BLaER1 treated with 17β-estradiol and CSF1 and Interleukin-3, amounts not matched to agents 10 nM and 100 nM (cell line): ENCODE results near the gene MBD5.

Experiments
- H3K27ac ChIP-seq, 11 experiments: shearing (Covaris generic); formaldehyde crosslinking; 2 replicates each; pipeline ENCODE4 v1.8.1; 2022
- H3K27me3 ChIP-seq, 11 experiments: shearing (Covaris generic); formaldehyde crosslinking; 2 replicates each; pipeline ENCODE4 v1.8.1; 2022
- H3K36me3 ChIP-seq, 11 experiments: shearing (Covaris generic); formaldehyde crosslinking; 2 replicates each; pipeline ENCODE4 v1.8.1; 2022
- H3K4me1 ChIP-seq, 10 experiments: shearing (Covaris generic); formaldehyde crosslinking; 2 replicates each; pipeline ENCODE4 v1.8.1; 2022
- H3K4me2 ChIP-seq, 11 experiments: shearing (Covaris generic); formaldehyde crosslinking; 2 replicates each; pipeline ENCODE4 v1.8.1; 2022
- H3K4me3 ChIP-seq, 10 experiments: shearing (Covaris generic); formaldehyde crosslinking; 2 replicates each; pipeline ENCODE4 v1.8.1; 2022
- H3K9ac ChIP-seq, 11 experiments: shearing (Covaris generic); formaldehyde crosslinking; 2 replicates each; pipeline ENCODE4 v1.8.1; 2022
- H3K9me3 ChIP-seq, 11 experiments: shearing (Covaris generic); formaldehyde crosslinking; replicated peaks in 1 of 11; 2 replicates each; pipeline ENCODE4 v1.8.1; 2022
- H4K20me1 ChIP-seq, 11 experiments: shearing (Covaris generic); formaldehyde crosslinking; 2 replicates each; pipeline ENCODE4 v1.8.1; 2022
- Cebpa-rat ChIP-seq, 11 experiments: shearing (Covaris generic); IDR thresholded peaks; 2 replicates each; pipeline ENCODE4 v1.8.1; 2022

The MBD5 gene

DNA sequence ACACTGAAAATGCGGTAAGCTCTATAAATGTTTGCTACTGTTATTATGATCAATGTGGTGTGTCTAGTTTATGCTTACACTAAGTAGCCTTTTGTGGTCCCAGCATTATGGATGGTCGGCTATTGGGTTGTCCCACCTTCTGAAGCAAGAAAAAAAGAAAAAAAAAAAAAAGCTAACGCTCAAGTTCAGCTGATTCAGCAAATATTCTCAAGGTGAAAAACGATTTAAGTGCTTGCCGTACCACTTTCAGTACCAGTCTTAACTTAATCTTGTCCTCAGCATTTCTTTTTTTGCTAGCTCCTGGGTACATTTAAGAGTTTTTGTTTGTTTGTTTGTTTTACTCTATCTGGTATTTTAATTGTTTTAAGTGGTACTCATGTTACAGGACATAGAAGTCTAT lies 87.5 kb downstream of the MBD5 start:
- no peak overlapping the region for H3K4me2 ChIP-seq
- H3K9ac ChIP-seq: no peak overlapping the region
- peaks cover 0 to 5% (median 0%) of the 10 kb centered on the region in 11 experiments; a peak in 1 of 22 replicates for H3K9me3 ChIP-seq
- peaks cover 0 to 10% (median 0%) of the 10 kb centered on the region in 11 experiments; a peak in 3 of 22 replicates for H3K36me3 ChIP-seq
- H3K27me3 ChIP-seq: no peaks in the 10 kb centered on the region
- H3K27ac ChIP-seq: no peak overlapping the region
- 0 out of 22 replicates have a peak, but pooled peaks cover 0 to 4% (median 0%) of the 10 kb centered on the region in 11 experiments for H4K20me1 ChIP-seq
- no peak overlapping the region for H3K4me3 ChIP-seq
- H3K4me1 ChIP-seq: peaks cover 0 to 6% (median 0%) of the 10 kb centered on the region in 10 experiments; a peak in 2 of 20 replicates
- TF ChIP-seq Cebpa-rat (IDR thresholded peaks at IDR 0.05): no peak

DNA sequence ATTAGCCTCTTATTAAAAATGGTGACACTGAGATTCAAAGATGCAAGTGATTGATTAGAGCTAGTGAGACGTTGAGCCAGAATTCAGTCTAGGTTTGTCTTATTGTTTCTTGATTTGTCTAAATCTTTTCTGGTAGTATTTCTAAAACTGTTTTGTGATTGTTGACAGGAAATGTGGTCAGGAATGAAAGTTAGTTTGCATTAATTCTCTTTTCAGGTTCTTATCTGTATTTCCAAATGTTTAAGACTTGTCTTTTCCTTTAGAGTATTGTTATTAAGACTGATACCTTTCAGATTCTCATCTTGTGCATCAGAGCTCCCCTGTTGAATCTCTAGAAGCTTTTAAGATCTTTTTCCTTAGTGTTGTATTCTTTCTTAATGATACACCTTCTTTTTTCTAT lies 89.3 kb downstream of the MBD5 start:
- Histone ChIP-seq H3K4me1 (peaks cover 0 to 6% (median 0%) of the 10 kb centered on the region in 10 experiments; a peak in 2 of 20 replicates), H3K4me2 (no peak overlapping the region), H3K4me3 (no peak overlapping the region), H4K20me1 (0 out of 22 replicates have a peak, but pooled peaks cover 0 to 4% (median 0%) of the 10 kb centered on the region in 11 experiments), H3K36me3 (peaks cover 0 to 10% (median 0%) of the 10 kb centered on the region in 11 experiments; a peak in 3 of 22 replicates), H3K27me3 (no peaks in the 10 kb centered on the region), H3K9ac (no peak overlapping the region), H3K9me3 (peaks cover 0 to 5% (median 0%) of the 10 kb centered on the region in 11 experiments; a peak in 1 of 22 replicates), H3K27ac (no peak overlapping the region)
- TF ChIP-seq Cebpa-rat (IDR thresholded peaks at IDR 0.05): no peak

DNA sequence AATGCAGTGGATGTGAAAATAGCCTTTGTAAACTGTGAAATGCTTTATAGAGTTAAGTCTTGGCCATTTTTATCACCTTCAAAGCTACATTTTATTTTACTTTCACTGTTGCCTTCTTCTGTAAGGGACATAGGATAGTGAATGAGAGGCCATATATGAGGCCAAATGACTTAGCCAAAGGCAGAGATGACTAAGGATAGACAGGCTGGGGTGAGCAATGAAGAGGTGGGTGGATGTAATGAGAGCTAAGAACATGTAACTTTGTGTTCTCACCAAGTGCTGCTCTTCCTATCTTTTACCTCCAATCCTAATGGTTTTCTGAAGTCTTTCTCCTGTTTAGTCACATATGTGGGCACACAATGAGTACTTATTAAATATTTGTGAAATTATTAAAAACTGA lies 101.9 kb downstream of the MBD5 start:
- Histone ChIP-seq H3K4me2 (no peak overlapping the region), H3K4me1 (no peaks in the 10 kb centered on the region), H3K9me3 (no peaks in the 10 kb centered on the region; a peak in 1 of 22 replicates), H3K4me3 (no peak overlapping the region), H3K36me3 (peaks cover 0 to 9% (median 4%) of the 10 kb centered on the region in 11 experiments; a peak in 9 of 22 replicates), H3K9ac (no peak overlapping the region), H3K27ac (no peak overlapping the region), H3K27me3 (no peaks in the 10 kb centered on the region), H4K20me1 (no peaks in the 10 kb centered on the region; a peak in 1 of 22 replicates)
- no peak for TF ChIP-seq Cebpa-rat (IDR thresholded peaks at IDR 0.05)

DNA sequence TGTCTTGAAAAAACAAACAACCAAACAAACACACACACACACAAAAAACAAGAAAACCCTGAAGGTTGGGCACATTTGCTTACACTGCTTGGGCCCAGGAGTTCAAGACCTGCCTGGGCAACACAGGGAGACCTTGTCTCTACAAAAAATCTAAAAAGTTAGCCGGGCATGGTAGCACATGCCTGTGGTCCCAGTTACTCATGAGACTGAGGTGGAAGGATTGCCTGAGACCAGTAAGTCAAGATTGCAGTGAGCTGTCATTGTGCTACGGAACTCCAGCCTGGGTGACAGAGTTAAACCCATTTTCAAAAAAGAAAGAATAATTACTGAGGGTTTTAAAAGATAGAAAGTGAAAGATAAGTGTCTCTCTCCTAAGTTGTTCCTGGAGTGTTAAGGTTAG lies 103.4 kb downstream of the MBD5 start:
- Histone ChIP-seq H3K4me3 (no peak overlapping the region), H3K27me3 (no peaks in the 10 kb centered on the region), H3K9me3 (no peaks in the 10 kb centered on the region), H3K4me1 (no peaks in the 10 kb centered on the region), H3K9ac (no peak overlapping the region), H4K20me1 (no peaks in the 10 kb centered on the region; a peak in 1 of 22 replicates), H3K36me3 (peaks cover 0 to 7% (median 4%) of the 10 kb centered on the region in 11 experiments; a peak in 9 of 22 replicates), H3K27ac (no peak overlapping the region), H3K4me2 (no peak overlapping the region)
- no peak for TF ChIP-seq Cebpa-rat (IDR thresholded peaks at IDR 0.05)

GRCh38 chr2:148130581-148130980 lies 109.7 kb downstream of the MBD5 start:
- Histone ChIP-seq H3K9me3 (no peaks in the 10 kb centered on the region), H3K27me3 (no peaks in the 10 kb centered on the region), H3K27ac (no peak overlapping the region), H3K4me3 (no peak overlapping the region), H3K4me1 (no peaks in the 10 kb centered on the region), H4K20me1 (peaks cover 0 to 5% (median 0%) of the 10 kb centered on the region in 11 experiments; a peak in 4 of 22 replicates), H3K36me3 (peaks cover 0 to 7% (median 0%) of the 10 kb centered on the region in 11 experiments; a peak in 6 of 22 replicates), H3K4me2 (no peak overlapping the region), H3K9ac (no peak overlapping the region)
- no peak for TF ChIP-seq Cebpa-rat (IDR thresholded peaks at IDR 0.05)

GRCh38 chr2:148132412-148132811 lies 111.5 kb downstream of the MBD5 start:
- H3K27ac ChIP-seq: no peak overlapping the region

GRCh38 chr2:148135705-148136104 lies 114.8 kb downstream of the MBD5 start:
- peaks cover 0 to 1% (median 0%) of the 10 kb centered on the region in 11 experiments; a peak in 2 of 22 replicates for H3K36me3 ChIP-seq
- peaks cover 0 to 5% (median 0%) of the 10 kb centered on the region in 11 experiments; a peak in 3 of 22 replicates for H4K20me1 ChIP-seq
- H3K9me3 ChIP-seq: no peaks in the 10 kb centered on the region
- no peaks in the 10 kb centered on the region for H3K27me3 ChIP-seq
- no peaks in the 10 kb centered on the region for H3K4me1 ChIP-seq
- H3K9ac ChIP-seq: no peak overlapping the region
- no peak overlapping the region for H3K4me2 ChIP-seq
- H3K4me3 ChIP-seq: no peak overlapping the region
- TF ChIP-seq Cebpa-rat (IDR thresholded peaks at IDR 0.05): no peak
- no peak overlapping the region for H3K27ac ChIP-seq

More at GRCh38 chr2:148132412-148132811, 111.5 kb downstream of the MBD5 start:
- H3K9me3 ChIP-seq: no peaks in the 10 kb centered on the region
- peaks cover 0 to 5% (median 0%) of the 10 kb centered on the region in 11 experiments; a peak in 3 of 22 replicates for H4K20me1 ChIP-seq
- no peaks in the 10 kb centered on the region for H3K27me3 ChIP-seq
- no peaks in the 10 kb centered on the region for H3K4me1 ChIP-seq
- H3K36me3 ChIP-seq: peaks cover 0 to under 1% (median 0%) of the 10 kb centered on the region in 11 experiments; a peak in 1 of 22 replicates
- H3K4me3 ChIP-seq: no peak overlapping the region
- H3K4me2 ChIP-seq: no peak overlapping the region
- H3K9ac ChIP-seq: no peak overlapping the region
- TF ChIP-seq Cebpa-rat (IDR thresholded peaks at IDR 0.05): no peak

- Histone ChIP-seq H3K9ac (no peak overlapping the region), H3K27me3 (no peaks in the 10 kb centered on the region), H3K9me3 (no peaks in the 10 kb centered on the region), H4K20me1 (peaks cover 0 to 5% (median 0%) of the 10 kb centered on the region in 11 experiments; a peak in 2 of 22 replicates), H3K36me3 (peaks cover 0 to 7% (median 0%) of the 10 kb centered on the region in 11 experiments; a peak in 2 of 22 replicates), H3K27ac (no peak overlapping the region), H3K4me2 (no peak overlapping the region), H3K4me3 (no peak overlapping the region), H3K4me1 (no peaks in the 10 kb centered on the region)
- no peak for TF ChIP-seq Cebpa-rat (IDR thresholded peaks at IDR 0.05)
Measured at GRCh38 chr2:148136441-148136840, 115.5 kb downstream of the MBD5 start.

DNA sequence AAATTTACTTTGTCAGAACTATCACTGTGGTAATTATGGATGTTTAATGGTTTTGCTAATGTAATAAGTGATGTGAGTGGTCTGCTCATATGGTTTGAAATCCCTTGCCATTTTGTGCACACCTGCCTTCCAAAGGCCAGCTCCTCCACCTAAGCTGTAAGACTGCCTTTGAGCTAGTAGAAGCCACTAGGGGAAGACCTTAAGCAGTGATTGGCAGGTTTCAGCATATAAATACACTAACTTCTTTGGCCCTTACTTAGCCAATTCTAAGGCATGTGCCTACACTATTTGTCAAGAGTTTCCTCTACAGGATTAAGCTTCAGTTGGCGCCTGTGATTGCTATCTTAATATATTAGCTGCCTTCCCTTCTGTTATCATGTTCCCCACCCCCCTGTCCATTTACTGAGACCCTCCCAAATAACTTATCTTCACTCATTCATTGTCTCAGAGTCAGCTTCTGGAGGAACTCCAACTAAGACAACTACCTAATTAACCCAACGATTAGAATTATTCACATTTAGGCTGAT lies 141.1 kb downstream of the MBD5 start:
- H3K4me3 ChIP-seq: no peak overlapping the region
- no peak overlapping the region for H3K27ac ChIP-seq
- H3K9ac ChIP-seq: no peak overlapping the region
- H3K36me3 ChIP-seq: peaks cover 0 to 17% (median 0%) of the 10 kb centered on the region in 11 experiments; a peak in 2 of 22 replicates
- no peaks in the 10 kb centered on the region for H3K27me3 ChIP-seq
- H4K20me1 ChIP-seq: peaks cover 0 to 13% (median 0%) of the 10 kb centered on the region in 11 experiments; a peak in 3 of 22 replicates
- no peaks in the 10 kb centered on the region for H3K9me3 ChIP-seq
- no peak overlapping the region for H3K4me2 ChIP-seq
- no peaks in the 10 kb centered on the region for H3K4me1 ChIP-seq
- TF ChIP-seq Cebpa-rat (IDR thresholded peaks at IDR 0.05): no peak
